HEK293T (cell line): ENCODE results near the gene ARHGAP33.

ENCODE experiments used
- CTCF ChIA-PET: fragments of 350-600 bp; formaldehyde crosslinking; extraction: SDS; loops from one replicate; lab custom pipeline; 2021; ENCODE audit warnings: antibody characterized with exemption, inconsistent platforms; lab: Yijun Ruan, JAX
- POLR2A ChIA-PET: fragments of 350-600 bp; formaldehyde crosslinking; extraction: SDS; loops from one replicate; lab custom pipeline; 2020; ENCODE audit warnings: antibody characterized with exemption, inconsistent platforms; lab: Yijun Ruan, JAX
- DNase-seq: peaks from one replicate; pipeline ENCODE4 v3.0.0; 2012; ENCODE audit warnings: mixed read lengths; ENCODE audit errors: extremely low spot score
- ARNT ChIP-seq: fragments of 450-650 bp; IDR thresholded peaks from 2 replicates; pipeline ENCODE4 v1.6.1; 2017; ENCODE audit warnings: mild to moderate bottlenecking
- BHLHE40 ChIP-seq: fragments of 450-650 bp; IDR thresholded peaks from 2 replicates; pipeline ENCODE4 v1.6.1; 2016; ENCODE audit warnings: mild to moderate bottlenecking, moderate library complexity, borderline replicate concordance
- CTBP1 ChIP-seq: fragments of 450-650 bp; IDR thresholded peaks from 2 replicates; pipeline ENCODE4 v1.6.1; 2016; ENCODE audit warnings: borderline replicate concordance
- ELF4 ChIP-seq: fragments of 450-650 bp; IDR thresholded peaks from 2 replicates; pipeline ENCODE4 v1.6.1; 2017; ENCODE audit warnings: antibody characterized with exemption
- FOXA1 ChIP-seq: fragments of 450-650 bp; IDR thresholded peaks from 2 replicates; pipeline ENCODE4 v1.6.1; 2016; ENCODE audit warnings: mild to moderate bottlenecking
- FOXK2 ChIP-seq: fragments of 450-650 bp; IDR thresholded peaks from 2 replicates; pipeline ENCODE4 v1.6.1; 2016; ENCODE audit warnings: mild to moderate bottlenecking
- FOXM1 ChIP-seq: fragments of 450-650 bp; IDR thresholded peaks from 2 replicates; pipeline ENCODE4 v1.6.1; 2017; ENCODE audit warnings: mild to moderate bottlenecking, borderline replicate concordance
- HDGF ChIP-seq: fragments of 450-650 bp; IDR thresholded peaks from 2 replicates; pipeline ENCODE4 v1.6.1; 2017; ENCODE audit warnings: antibody characterized with exemption, borderline replicate concordance
- L3MBTL2 ChIP-seq: fragments of 450-650 bp; conservative IDR thresholded peaks from 2 replicates; pipeline ENCODE4 v1.6.1; 2016; ENCODE audit warnings: mild to moderate bottlenecking
- LEF1 ChIP-seq: fragments of 450-650 bp; IDR thresholded peaks from 2 replicates; pipeline ENCODE4 v1.6.1; 2017; ENCODE audit warnings: mild to moderate bottlenecking, borderline replicate concordance
- NFRKB ChIP-seq: fragments of 450-650 bp; IDR thresholded peaks from 2 replicates; pipeline ENCODE4 v1.6.1; 2016; ENCODE audit warnings: mild to moderate bottlenecking, moderate library complexity
- SP1 ChIP-seq: fragments of 450-650 bp; IDR thresholded peaks from 2 replicates; pipeline ENCODE4 v1.6.1; 2017
- SUZ12 ChIP-seq: fragments of 450-650 bp; IDR thresholded peaks from 2 replicates; pipeline ENCODE4 v1.6.1; 2016; ENCODE audit warnings: mild to moderate bottlenecking
- TARDBP ChIP-seq: fragments of 450-650 bp; IDR thresholded peaks from 2 replicates; pipeline ENCODE4 v1.6.1; 2016
- ZNF384 ChIP-seq: fragments of 450-650 bp; IDR thresholded peaks from 2 replicates; pipeline ENCODE4 v1.6.1; 2016
- TF ChIP-seq, protein P1 (sequence below): fragments of 450-650 bp; IDR thresholded peaks from 2 replicates; pipeline ENCODE4 v1.6.1; 2016

The ARHGAP33 gene

DNA sequence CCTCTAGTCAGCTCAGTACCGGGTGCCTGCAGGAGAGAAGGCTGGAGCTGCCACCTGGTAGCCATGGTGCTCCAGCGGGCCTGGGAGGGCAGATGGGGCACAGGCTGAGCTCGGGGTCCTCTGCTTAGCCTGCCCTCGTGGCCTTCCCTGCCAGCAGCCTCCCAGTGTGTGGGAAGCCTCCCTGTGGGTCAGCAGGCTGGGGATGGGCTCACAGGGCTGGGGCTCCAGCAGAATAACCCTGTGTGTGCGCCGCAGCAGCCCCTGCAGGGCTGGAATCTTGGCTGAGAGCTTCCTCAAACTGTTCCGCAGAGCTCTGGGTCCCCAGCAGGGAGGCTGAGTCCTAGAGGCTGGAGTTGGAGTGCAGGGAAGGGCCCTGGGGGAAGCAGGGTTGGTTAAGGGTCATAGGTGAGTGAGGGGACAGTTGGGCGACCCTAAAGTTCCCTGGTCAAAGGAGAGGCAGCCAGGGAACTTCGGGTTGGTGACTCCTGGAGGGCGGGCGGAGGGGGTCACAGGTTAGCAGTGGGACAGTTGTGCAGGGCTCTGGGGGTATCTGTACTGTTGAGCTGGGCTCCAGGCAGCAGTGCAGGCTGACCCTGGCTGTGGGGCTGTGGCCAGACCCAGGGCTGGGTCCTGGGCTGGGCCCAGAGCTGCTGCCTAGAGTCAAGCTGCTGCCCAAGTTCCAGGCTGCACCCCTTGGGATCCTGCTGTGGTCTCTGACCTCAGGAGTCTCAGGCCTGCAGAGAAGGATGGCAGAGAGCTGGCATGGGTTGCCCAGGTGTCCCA is 14.0 kb downstream of the ARHGAP33 start:
- ChIA-PET POLR2A (interaction anchor here (1.0 kb wide), 1 partner anchor 10 kb away, joined by 3 read pairs; no protein-coding TSS in a partner anchor), CTCF (no interaction called here)
- TF ChIP-seq NFRKB, result no peak
- no peak for TF ChIP-seq ARNT
- TF ChIP-seq ELF4, result no peak
- TF ChIP-seq ZNF384, result no peak
- TF ChIP-seq HDGF, result no peak
- TF ChIP-seq FOXK2, result no peak
- TF ChIP-seq CTBP1, result no peak
- TF ChIP-seq FOXM1, result no peak
- no peak for TF ChIP-seq LEF1
- no peak for TF ChIP-seq BHLHE40
- no peak for TF ChIP-seq FOXA1
- no peak for TF ChIP-seq L3MBTL2
- TF ChIP-seq SUZ12, result no peak
- TF ChIP-seq, protein P1, sequence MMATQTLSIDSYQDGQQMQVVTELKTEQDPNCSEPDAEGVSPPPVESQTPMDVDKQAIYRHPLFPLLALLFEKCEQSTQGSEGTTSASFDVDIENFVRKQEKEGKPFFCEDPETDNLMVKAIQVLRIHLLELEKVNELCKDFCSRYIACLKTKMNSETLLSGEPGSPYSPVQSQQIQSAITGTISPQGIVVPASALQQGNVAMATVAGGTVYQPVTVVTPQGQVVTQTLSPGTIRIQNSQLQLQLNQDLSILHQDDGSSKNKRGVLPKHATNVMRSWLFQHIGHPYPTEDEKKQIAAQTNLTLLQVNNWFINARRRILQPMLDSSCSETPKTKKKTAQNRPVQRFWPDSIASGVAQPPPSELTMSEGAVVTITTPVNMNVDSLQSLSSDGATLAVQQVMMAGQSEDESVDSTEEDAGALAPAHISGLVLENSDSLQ, result no peak
- TF ChIP-seq SP1, result no peak
- TF ChIP-seq TARDBP, result no peak
- no peak for DNase-seq

DNA sequence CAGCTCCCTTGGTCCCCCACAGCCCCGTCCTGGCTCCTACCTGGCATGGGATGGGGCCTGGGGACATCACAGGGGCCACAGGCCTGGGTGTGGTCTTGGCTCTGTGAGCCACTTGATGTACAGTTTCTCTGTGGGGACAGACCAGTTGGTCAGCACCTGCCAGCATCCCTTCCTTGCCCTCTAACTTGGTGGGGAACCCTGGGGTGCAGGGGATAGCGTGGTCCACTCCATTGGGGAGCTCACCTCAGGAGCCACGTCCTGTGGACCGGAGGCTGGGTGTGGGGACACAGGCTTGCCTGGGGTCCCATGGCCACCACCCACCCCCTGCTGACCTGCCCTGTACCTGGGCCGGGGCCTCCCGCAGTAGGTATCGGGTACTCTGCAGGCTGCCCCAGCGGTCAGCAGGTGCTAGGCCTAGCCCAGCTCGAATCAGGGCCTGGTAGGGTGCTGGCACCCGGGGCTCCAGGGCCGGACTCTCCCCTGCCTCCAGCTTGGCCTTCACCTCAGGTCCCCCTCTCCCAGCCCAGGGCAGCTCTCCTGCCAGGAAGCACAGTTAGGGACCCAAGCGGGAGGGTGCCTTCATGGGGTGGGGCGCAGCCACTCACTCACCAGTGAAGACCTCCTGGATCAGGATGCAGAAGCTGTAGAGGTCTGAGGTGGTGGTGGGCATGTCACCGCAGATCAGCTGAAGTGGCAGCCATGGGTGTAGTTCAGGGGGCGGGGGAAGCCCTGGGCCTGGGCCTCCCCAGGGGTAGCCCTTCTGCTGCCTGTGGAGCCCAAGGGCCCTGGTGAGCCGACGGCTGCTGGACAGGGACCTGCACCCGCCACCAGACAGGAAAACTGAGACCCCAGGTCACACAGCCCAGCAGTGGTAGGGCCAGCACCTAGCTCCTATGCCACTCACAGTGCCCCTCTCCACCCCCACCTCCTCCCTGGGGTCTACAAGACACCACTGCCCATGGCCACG is 14.9 kb downstream of the ARHGAP33 start:
- POLR2A ChIA-PET, result interaction anchor here (1.0 kb wide), 1 partner anchor 10 kb away, joined by 3 read pairs; no protein-coding TSS in a partner anchor
- no peak for DNase-seq
- CTCF ChIA-PET, result no interaction called here
- TF ChIP-seq, protein P1, result no peak
- TF ChIP-seq ZNF384 (no peak), L3MBTL2 (no peak), FOXA1 (no peak), NFRKB (no peak), ARNT (no peak), SUZ12 (no peak), FOXM1 (no peak), SP1 (no peak), FOXK2 (no peak), TARDBP (no peak), HDGF (no peak), LEF1 (no peak), BHLHE40 (no peak)

DNA sequence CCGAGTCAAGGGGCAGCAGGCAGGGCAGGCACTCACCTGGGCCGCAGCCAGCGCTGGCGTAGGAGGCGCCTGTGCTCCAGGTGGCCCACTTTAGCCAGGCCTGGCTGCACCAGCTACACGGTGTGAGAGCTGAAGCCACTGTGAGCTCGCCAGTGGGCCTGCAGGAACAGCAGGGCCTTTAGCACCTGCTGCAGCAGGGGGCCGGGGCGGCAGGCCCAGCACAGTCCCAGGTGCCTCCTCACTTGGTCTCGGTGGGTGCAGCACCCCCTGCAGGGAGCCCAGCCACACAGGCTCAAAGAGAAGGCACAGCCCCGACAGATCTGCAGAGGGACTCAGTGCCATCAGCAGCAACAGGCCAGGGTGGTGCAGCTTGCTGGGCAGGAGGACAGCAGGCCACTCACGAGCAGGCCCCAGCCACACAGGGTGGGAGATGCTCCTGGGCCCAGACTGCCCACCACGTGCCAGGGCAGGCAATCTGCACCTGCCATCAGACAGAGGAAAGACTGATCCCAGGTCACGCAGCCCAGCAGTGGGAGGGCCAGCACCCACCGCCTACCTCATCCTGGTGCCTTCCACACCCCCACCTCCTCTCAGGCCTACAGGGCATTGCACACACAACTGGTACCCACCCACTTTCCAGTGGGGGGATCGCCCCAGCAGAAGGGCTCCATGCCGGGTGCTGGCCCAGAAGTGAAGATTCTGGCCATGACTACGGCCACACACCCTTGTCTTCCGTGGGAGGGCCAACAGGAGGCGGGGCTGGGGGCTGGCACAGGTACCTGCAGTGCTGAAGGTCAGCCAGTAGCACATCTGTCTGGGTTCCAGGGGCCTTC is 15.8 kb downstream of the ARHGAP33 start:
- TF ChIP-seq ARNT (no peak), ZNF384 (no peak)
- CTCF ChIA-PET, result no interaction called here
- DNase-seq, result no peak
- POLR2A ChIA-PET, result no interaction called here

DNA sequence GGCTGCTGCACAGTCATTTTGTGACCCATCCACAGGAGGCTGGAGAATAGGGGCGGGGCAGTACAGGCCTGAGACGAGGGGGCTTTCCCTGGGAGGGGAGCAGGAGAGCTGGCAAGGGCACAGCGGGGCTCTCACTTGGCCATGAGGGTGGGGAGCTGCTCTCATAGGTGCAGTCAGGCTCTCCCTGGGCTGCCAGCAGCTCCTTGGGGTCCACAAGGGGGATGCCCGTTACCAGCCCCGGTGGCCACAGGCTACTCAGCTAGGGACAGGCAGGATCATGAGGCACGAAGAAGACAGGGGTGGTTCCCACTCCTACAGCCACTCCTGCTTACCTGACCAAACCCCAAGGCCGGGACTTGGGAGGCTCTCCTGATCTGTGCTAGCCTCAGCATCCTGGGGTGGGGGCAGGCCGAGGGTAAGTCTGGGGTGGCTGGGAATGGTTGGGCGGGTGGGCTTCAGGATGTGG is 16.5 kb downstream of the ARHGAP33 start:
- POLR2A ChIA-PET, result no interaction called here
- DNase-seq, result no peak
- no peak for TF ChIP-seq TARDBP
- no peak for TF ChIP-seq ARNT
- TF ChIP-seq FOXK2, result no peak
- no peak for TF ChIP-seq ZNF384
- TF ChIP-seq HDGF, result no peak
- TF ChIP-seq NFRKB, result no peak
- no peak for TF ChIP-seq FOXA1
- TF ChIP-seq, protein P1, result no peak
- no peak for TF ChIP-seq LEF1
- TF ChIP-seq L3MBTL2, result no peak
- TF ChIP-seq ELF4, result no peak
- TF ChIP-seq SUZ12, result no peak
- CTCF ChIA-PET, result no interaction called here

DNA sequence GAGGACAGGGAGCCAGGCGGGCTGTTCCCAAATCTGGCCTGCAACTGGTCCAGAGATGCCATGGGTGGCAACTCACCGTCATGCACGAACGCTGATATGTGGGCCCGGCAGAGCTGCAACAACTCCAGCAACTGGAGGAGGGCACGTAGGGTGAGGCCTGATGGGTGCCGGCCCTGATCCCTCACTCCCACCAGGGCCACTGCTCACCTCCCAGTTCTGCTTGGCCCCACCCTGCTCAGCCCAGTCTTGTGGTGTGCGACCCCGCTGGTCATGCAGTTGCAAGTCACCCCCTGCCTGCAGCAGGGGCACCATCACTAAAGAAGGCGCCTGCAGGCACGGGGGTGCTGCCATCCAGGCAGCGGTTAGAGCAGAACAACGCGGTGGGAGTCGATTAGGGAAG is 16.9 kb downstream of the ARHGAP33 start:
- TF ChIP-seq SP1, result no peak
- TF ChIP-seq TARDBP, result no peak
- no peak for TF ChIP-seq FOXM1
- TF ChIP-seq FOXK2, result no peak
- TF ChIP-seq SUZ12, result no peak
- no peak for TF ChIP-seq L3MBTL2
- TF ChIP-seq BHLHE40, result no peak
- TF ChIP-seq, protein P1, result no peak
- TF ChIP-seq ARNT, result no peak
- DNase-seq, result no peak
- POLR2A ChIA-PET, result no interaction called here
- CTCF ChIA-PET, result no interaction called here
